ENCODE data around the gene PTPRA.
"Not testable (repeated sequence)": the region's sequence is repeated elsewhere in the genome, so short reads cannot be mapped to it uniquely, and the experiment has no call there.

The PTPRA gene

GRCh38 chr20:3045816-3046676 is 172.8 kb downstream of the PTPRA start, which contains the start of gene MRPS26:
MRPS26 (plus strand) TSS chr20:3046052; CDS start chr20:3046069, 17 bp downstream.
- peak; percentile 81 for DNase-seq

DNA sequence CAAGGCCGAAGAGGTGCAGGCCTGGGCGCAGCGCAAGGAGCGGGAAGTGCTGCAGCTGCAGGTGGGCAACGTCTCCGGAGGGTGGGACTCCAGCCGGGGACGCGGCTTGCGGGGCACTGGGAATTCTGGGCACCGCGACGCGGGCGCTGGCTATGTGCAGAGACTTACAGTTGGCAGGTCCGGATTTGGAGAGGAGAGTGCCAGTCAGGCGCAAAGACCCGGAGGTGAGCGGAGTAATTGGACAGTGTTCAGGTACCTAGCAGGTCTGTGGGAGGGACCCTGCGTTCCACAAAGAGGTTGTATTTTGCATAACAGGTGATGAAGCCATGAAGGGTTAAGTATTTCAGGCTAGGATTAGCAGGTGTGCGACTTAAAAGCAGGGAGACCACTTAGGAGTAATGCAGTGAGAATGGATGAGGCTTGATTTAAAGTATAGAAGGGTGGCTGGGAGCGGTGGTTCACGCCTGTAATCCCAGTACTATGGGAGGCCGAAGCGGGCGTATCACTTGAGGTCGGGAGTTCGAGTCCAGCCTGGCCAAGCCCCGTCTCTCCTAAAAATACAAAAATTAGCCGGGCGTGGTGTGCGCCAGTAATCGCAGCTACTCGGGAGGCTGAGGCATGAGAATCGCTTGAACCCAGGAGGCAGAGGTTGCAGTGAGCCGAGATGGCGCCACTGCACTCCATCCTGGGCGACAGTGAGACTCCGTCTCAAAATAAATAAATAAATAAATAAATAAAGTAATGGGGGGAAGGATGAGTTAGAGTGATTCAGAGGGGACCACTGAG is 173.6 kb downstream of the PTPRA start:
- DNase-seq = no peak

- no peak for DNase-seq
Observed at GRCh38 chr20:3047486-3048419, 174.5 kb downstream of the PTPRA start.

- DNase-seq = no peak
Observed at GRCh38 chr20:3051385-3052019, 178.2 kb downstream of the PTPRA start.

- no peak for DNase-seq
Observed at GRCh38 chr20:3059489-3059888, 186.2 kb downstream of the PTPRA start.

DNA sequence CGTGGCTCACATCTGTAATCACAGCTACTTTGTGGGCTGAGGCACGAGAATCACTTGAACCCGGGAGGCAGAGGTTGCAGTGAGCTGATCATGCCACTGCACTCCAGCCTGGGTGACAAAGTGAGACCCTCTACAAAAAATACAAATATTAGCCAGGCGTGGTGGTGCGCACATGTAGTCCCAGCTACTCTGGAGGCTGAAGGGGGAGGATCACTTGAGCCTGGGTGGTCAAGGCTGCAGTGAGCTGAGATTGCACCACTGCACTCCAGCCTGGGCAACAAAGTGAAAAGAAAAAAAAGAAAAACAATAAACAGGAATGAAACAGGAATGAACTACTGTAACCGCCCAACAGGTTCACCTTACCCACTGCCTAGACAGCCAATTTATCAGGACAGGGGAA is 190.8 kb downstream of the PTPRA start:
- not testable (repeated sequence) for DNase-seq

DNA sequence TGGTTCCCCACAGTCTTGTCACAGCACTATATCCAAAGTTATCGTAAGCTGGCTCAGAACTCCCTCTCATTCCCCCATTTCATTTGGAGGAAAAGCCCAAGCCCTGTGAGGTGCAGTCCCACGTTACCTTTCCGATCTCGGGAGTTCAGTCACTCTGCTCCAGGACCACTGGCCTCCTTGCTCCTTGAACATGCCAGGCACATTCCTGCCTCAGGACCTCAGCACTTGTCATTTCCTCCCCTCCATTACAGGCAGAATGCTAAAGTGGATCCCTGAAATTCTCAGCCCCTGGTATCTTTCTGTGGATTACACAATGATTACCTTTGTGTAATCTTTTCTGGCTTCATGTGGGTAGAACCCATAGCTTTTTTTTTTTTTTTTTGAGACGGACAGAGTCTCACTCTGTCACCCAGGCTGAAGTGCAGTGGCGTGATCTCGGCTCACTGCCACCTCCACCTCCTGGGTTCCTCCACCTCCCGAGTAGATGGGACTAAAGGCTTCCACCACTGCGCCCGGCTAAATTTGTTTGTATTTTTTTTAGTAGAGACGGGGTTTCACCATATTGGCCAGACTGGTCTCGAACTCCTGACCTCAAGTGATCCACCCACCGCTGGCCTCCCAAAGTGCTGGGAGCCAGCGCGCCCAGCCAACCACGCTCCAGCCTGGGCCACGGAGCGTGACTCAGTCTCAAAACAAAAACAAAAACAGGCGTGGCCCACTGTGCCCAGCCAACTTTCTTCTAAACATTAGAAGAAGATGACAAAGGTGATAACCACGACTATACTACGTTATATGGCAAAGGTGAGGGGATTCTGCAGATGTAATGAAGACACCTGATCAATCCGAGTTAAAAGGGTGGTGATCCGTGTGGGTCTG is 194.1 kb downstream of the PTPRA start:
- no peak for DNase-seq

- DNase-seq = no peak
Observed at GRCh38 chr20:3068075-3068474, 194.8 kb downstream of the PTPRA start.

DNA sequence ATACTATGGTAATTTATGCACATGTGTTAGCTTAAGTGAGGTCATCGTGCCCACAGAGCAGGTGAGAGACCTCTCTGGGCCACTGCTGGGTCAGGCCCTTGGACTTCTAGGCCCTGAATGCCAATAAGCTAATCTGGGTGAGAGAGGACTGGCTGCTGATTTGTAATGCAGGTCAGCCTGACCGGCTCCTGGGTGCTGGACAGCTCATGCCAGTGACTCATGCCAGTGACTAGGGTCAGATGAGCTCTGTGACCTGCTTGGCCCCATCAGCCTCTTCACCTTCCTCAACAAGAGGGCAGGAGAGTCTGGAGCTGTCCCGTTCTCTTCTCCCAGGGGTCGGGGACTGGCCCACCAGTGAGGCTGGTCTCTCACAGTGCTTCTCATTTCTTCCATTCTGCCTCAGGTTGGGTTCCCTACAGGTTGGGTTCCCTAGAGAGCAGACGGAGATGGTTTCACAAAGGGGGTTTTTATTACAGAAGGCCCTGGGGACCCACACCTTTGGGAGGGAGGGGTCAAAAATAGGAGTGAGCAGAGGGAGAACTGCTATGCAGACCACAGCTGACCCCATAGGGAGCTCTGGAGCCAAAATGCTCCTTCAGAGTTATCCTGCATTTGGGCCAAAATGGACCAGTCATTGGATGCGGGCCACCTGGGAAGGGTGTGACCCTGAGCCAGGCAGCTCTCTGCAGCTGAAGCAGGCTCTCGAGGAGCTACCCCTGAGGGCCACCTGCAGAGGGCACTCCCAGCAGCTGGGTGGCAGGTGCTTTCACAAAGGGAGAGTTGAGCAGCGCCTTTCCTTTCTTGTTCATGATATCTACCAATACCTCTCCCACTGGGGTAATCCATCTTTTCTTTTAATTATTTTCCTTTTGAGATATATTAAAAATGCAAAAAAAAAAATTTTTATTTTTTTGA is 196.0 kb downstream of the PTPRA start:
- DNase-seq = no peak

- DNase-seq = no peak
Observed at GRCh38 chr20:3070725-3071124, 197.4 kb downstream of the PTPRA start.

GRCh38 chr20:3071266-3071609 is 198.0 kb downstream of the PTPRA start:
- no peak for DNase-seq

- peak; percentile 73 for DNase-seq
Observed at GRCh38 chr20:3071610-3072529, 198.6 kb downstream of the PTPRA start, which contains the start of gene OXT. OXT (plus strand) TSS chr20:3071620; CDS start chr20:3071656, 36 bp downstream.

DNA sequence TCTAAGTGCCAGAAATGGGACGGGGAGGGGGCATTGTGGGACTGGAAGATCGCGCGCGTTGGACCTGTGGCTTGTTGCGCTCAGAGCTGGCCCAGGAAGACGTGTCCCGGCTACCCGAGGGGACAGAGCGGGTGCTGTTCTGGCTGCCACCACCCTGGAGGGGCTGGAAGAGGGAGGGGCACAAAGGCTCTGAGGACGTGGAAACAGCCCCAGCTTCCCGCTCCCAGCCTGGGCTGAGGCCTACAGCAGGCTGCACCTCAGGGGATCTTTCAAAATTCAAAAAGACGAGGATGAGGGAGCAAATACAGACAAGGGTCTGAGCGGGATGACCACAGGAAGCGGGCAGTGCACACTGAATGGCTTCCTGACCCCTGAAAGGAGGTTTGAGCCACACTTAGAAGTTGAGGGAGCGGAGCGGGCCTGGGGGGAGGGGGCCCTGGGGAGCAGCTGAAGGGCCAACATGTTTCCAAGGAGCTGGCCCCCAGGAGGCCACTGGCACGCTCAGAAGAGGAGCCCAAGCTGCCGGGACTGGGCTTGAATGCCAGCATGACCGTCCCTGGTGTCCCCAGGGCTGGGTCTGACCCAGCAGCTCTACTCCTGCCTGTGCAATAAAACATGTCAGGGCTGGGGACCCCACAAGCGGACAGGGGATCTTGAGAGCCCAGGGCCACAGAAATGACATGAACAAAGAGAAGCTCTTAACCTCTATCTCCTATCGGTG is 199.4 kb downstream of the PTPRA start:
- no peak for DNase-seq

DNA sequence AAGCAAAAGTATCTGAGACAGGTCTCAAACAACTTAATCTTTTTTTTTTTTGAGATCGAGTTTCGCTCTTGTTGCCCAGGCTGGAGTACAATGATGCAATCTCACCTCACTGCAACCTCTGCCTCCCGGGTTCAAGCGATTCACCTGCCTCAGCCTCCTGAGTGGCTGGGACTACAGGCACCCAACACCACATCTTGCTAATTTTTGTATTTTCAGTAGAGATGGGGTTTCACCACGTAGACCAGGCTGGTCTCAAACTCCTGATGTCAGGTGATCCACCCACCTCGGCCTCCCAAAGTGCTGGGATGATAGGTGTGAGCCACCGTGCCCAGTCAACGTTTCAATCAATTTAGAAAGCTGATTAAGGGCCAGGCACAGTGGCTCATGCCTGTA is 200.0 kb downstream of the PTPRA start:
- not testable (repeated sequence) for DNase-seq

DNA sequence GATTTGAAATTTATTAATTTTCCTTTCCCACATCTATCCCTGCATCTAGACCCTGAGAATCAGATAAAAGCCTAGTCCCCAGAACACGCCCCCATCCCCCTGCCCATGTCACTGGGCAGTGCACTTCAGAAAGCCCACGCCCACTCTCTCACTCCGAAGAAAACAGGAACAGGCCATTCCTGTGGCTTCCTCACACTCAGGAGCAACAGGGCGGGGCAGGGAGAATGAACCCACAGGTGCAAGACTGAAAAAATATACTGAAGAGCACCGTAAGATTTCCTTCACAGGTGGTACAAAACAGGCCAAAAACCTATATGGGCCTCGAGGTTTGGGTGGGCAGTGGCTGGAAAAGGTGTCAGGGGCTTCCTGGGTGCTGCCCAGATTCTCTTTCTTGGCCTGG is 201.5 kb downstream of the PTPRA start:
- no peak for DNase-seq

- not testable (repeated sequence) for DNase-seq
Observed at GRCh38 chr20:3075315-3075714, 202.0 kb downstream of the PTPRA start.

- DNase-seq = no peak
Observed at GRCh38 chr20:3077618-3078134, 204.4 kb downstream of the PTPRA start.

GRCh38 chr20:3080939-3081388 is 207.7 kb downstream of the PTPRA start:
- no peak for DNase-seq
